ENCODE measurements around the gene SNX30.
A peak's percentile ranks its signal among the peaks of the same experiment; 100 is the strongest.

SNX30 gene, protein sequence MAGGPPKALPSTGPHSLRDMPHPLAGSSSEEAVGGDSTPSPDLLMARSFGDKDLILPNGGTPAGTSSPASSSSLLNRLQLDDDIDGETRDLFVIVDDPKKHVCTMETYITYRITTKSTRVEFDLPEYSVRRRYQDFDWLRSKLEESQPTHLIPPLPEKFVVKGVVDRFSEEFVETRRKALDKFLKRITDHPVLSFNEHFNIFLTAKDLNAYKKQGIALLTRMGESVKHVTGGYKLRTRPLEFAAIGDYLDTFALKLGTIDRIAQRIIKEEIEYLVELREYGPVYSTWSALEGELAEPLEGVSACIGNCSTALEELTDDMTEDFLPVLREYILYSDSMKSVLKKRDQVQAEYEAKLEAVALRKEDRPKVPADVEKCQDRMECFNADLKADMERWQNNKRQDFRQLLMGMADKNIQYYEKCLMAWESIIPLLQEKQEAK

DNA sequence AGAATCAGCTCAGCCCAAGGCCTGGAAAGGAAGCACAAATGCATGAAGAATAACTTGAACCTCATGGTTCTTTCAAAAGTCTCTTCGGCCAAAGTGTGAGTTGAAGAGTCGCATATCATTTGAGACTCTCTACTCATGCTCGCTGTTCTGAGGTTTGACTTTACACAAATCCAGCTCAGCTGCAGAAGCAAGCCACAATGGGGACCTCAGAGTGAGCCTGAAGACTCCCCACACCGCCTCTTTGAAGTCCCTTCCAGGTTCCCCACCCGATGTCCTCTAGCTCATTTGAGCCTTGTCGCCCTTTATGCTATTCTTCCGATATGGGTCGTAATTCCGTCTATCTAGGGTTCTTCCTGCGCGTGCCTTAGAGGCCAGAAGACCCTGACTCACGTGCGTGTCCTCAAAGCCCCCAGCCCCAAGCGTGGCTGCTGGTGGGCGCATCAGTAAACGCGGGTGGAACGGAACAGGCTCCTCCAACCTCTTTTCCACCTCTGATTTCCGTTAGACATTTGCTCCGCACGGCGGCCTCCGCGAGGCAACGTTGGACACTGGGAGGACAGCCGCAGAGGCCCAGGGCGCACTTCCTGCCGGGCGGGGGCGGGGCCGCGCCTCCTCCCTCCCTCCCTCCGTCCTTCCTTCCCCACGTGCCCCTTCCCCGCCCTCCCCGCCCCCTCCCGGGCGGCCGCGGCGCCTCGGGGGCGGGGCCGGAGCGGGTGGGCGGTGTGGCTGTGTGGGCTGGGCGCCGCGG lies at the start of gene SNX30:
SNX30 (plus strand) TSS at position 745 of the 748 bp plus-strand sequence. CDS start 242 bp downstream, outside the sequence.
- DNase-seq (peak; percentile 82), ATAC-seq (ENCODE audit: insufficient read depth, low read depth) (peak; percentile 73)
- TF ChIP-seq, protein P1, sequence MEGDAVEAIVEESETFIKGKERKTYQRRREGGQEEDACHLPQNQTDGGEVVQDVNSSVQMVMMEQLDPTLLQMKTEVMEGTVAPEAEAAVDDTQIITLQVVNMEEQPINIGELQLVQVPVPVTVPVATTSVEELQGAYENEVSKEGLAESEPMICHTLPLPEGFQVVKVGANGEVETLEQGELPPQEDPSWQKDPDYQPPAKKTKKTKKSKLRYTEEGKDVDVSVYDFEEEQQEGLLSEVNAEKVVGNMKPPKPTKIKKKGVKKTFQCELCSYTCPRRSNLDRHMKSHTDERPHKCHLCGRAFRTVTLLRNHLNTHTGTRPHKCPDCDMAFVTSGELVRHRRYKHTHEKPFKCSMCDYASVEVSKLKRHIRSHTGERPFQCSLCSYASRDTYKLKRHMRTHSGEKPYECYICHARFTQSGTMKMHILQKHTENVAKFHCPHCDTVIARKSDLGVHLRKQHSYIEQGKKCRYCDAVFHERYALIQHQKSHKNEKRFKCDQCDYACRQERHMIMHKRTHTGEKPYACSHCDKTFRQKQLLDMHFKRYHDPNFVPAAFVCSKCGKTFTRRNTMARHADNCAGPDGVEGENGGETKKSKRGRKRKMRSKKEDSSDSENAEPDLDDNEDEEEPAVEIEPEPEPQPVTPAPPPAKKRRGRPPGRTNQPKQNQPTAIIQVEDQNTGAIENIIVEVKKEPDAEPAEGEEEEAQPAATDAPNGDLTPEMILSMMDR (IDR thresholded peaks at IDR 0.05; ENCODE audit: borderline replicate concordance, extremely low read depth, low read length, poor library complexity, severe bottlenecking): no peak
- no peak for TF ChIP-seq EZH2 (IDR thresholded peaks at IDR 0.05; ENCODE audit: borderline replicate concordance, low read depth, low read length, severe bottlenecking)
- H3K9ac ChIP-seq (ENCODE audit: low read depth, low read length): peak within 1 kb of the TSS; percentile 79
- peak within 1 kb of the TSS; percentile 84 for H2AFZ ChIP-seq (ENCODE audit: low read depth, low read length)
- H3K9me3 ChIP-seq (ENCODE audit: insufficient read depth, low read length, severe bottlenecking): no peaks in the 10 kb centered on the region
- H3K4me3 ChIP-seq (ENCODE audit: low read depth in 1 of 2, low read length in 2 of 2): peak within 1 kb of the TSS; percentile 78 to 88
- H3K36me3 ChIP-seq (ENCODE audit: insufficient read depth, low read length): no peaks in the 10 kb centered on the region
- H3K27ac ChIP-seq (ENCODE audit: low read length): peak within 1 kb of the TSS; percentile 38
- H4K20me1 ChIP-seq (ENCODE audit: insufficient read depth, low read length): peaks cover 10% of the 10 kb centered on the region
- no peaks in the 10 kb centered on the region for H3K27me3 ChIP-seq (ENCODE audit: insufficient read depth, low read length, poor library complexity)
- no peaks in the 10 kb centered on the region for H3K79me2 ChIP-seq (ENCODE audit: insufficient read depth, low read length)
- H3K4me1 ChIP-seq (ENCODE audit: insufficient read depth, low read length): peaks cover 39% of the 10 kb centered on the region
- peak within 1 kb of the TSS; percentile 99 for H3K4me2 ChIP-seq (ENCODE audit: insufficient read depth, low read length)

- H3K9me3 ChIP-seq (ENCODE audit: insufficient read depth, low read length, severe bottlenecking): no peaks in the 10 kb centered on the region
- DNase-seq: no peak
- H3K36me3 ChIP-seq (ENCODE audit: insufficient read depth, low read length): peaks cover 5% of the 10 kb centered on the region; the same call in 1 of the 2 replicates
- H4K20me1 ChIP-seq (ENCODE audit: insufficient read depth, low read length): no peaks in the 10 kb centered on the region; the same call in 1 of the 2 replicates
- ATAC-seq (ENCODE audit: insufficient read depth, low read depth): no peak
- H3K4me1 ChIP-seq (ENCODE audit: insufficient read depth, low read length): no peaks in the 10 kb centered on the region
- H3K27ac ChIP-seq (ENCODE audit: low read length): no peak overlapping the region
- H2AFZ ChIP-seq (ENCODE audit: low read depth, low read length): no peak overlapping the region
- TF ChIP-seq, protein P1 (IDR thresholded peaks at IDR 0.05; ENCODE audit: borderline replicate concordance, extremely low read depth, low read length, poor library complexity, severe bottlenecking): no peak
- TF ChIP-seq EZH2 (IDR thresholded peaks at IDR 0.05; ENCODE audit: borderline replicate concordance, low read depth, low read length, severe bottlenecking): no peak
- no peaks in the 10 kb centered on the region for H3K27me3 ChIP-seq (ENCODE audit: insufficient read depth, low read length, poor library complexity)
- H3K4me2 ChIP-seq (ENCODE audit: insufficient read depth, low read length): no peak overlapping the region
- peaks cover 25% of the 10 kb centered on the region for H3K79me2 ChIP-seq (ENCODE audit: insufficient read depth, low read length)
- no peak overlapping the region for H3K4me3 ChIP-seq (ENCODE audit: low read depth in 1 of 2, low read length in 2 of 2)
- no peak overlapping the region for H3K9ac ChIP-seq (ENCODE audit: low read depth, low read length)
Observed at GRCh38 chr9:112703304-112703703, 47.3 kb upstream of the SNX30 start.

DNA sequence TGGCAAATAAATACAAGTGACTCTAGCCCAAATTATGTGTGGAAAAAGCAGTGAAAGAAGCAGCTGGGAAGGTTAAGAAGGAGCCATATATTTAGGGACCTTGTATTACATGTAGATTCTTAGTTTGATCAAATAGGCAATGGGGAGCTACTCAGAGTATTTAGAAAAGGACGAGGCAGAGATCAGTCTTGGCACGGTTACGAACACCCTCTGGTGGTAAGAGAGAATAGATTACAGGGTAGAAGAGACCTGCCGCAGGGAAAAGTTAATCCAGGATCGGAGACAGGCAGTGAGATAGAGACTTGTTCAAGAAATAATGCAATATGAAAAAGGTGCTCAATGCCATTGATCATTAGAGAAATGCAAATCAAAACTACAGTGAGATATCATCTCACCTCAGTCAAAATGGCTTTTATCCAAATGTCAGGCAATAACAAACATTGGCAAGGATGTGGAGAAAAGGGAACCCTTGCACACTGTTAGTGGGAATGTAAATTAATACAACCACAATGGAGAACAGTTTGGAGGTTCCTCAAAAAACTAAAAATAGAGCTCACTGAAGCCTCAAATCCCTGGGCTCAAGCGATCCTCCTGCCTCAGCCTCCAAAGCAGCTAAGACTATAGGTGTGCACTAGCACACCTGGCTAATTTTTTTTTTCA lies 44.7 kb upstream of the SNX30 start:
- Histone ChIP-seq H3K9ac (ENCODE audit: low read depth, low read length) (no peak overlapping the region), H3K79me2 (ENCODE audit: insufficient read depth, low read length) (peaks cover 40% of the 10 kb centered on the region), H3K4me2 (ENCODE audit: insufficient read depth, low read length) (no peak overlapping the region), H2AFZ (ENCODE audit: low read depth, low read length) (no peak overlapping the region), H4K20me1 (ENCODE audit: insufficient read depth, low read length) (no peaks in the 10 kb centered on the region; the same call in 1 of the 2 replicates), H3K36me3 (ENCODE audit: insufficient read depth, low read length) (peaks cover 9% of the 10 kb centered on the region; the same call in 1 of the 2 replicates), H3K4me1 (ENCODE audit: insufficient read depth, low read length) (no peaks in the 10 kb centered on the region), H3K27ac (ENCODE audit: low read length) (no peak overlapping the region), H3K9me3 (ENCODE audit: insufficient read depth, low read length, severe bottlenecking) (no peaks in the 10 kb centered on the region), H3K4me3 (ENCODE audit: low read depth in 1 of 2, low read length in 2 of 2) (no peak overlapping the region), H3K27me3 (ENCODE audit: insufficient read depth, low read length, poor library complexity) (no peaks in the 10 kb centered on the region)
- no peak for ATAC-seq (ENCODE audit: insufficient read depth, low read depth)
- no peak for DNase-seq
- TF ChIP-seq, protein P1 (IDR thresholded peaks at IDR 0.05; ENCODE audit: borderline replicate concordance, extremely low read depth, low read length, poor library complexity, severe bottlenecking): peak; percentile 11
- TF ChIP-seq EZH2 (IDR thresholded peaks at IDR 0.05; ENCODE audit: borderline replicate concordance, low read depth, low read length, severe bottlenecking): no peak
